GM23338 (cell line): ENCODE measurements around the gene DPEP3. TPM values are rescaled to one million over a fixed set of nuclear protein-coding genes. Genes with fewer than 3 reads are reported as not detected.

ENCODE experiments used
- ATAC-seq: fragments of 200-7000 bp; cut with Tn5 transposase; 3 replicates; pipeline ENCODE4 v1.9.1; 2020
- DNase-seq: peaks from one replicate; pipeline ENCODE4 v3.0.0-alpha.2; 2015; ENCODE audit warnings: low spot score
- H2AFZ ChIP-seq: fragments of 200-600 bp; sonication (generic); 2 replicates; pipeline ENCODE4 v1.8.0; 2016; ENCODE audit warnings: antibody characterized with exemption, mild to moderate bottlenecking, moderate library complexity
- H3F3A ChIP-seq: fragments of 200-600 bp; sonication (generic); replicated peaks from 2 replicates; pipeline ENCODE4 v1.8.0; 2017; ENCODE audit warnings: antibody characterized with exemption, mixed run types, low read depth
- H3K27ac ChIP-seq: fragments of 200-600 bp; sonication (generic); 2 replicates; pipeline ENCODE4 v1.6.1; 2016; ENCODE audit warnings: low read depth
- H3K27me3 ChIP-seq: fragments of 200-600 bp; sonication (generic); 2 replicates; pipeline ENCODE4 v1.8.0; 2016; ENCODE audit warnings: mild to moderate bottlenecking, mixed run types, moderate library complexity; ENCODE audit not compliant: insufficient read depth
- H3K36me3 ChIP-seq: fragments of 200-600 bp; sonication (generic); 2 replicates; pipeline ENCODE4 v1.8.0; 2016; ENCODE audit warnings: mild to moderate bottlenecking; ENCODE audit not compliant: insufficient read depth
- H3K4me1 ChIP-seq: fragments of 200-600 bp; sonication (generic); 2 replicates; pipeline ENCODE4 v1.8.0; 2016; ENCODE audit warnings: mild to moderate bottlenecking, moderate library complexity; ENCODE audit not compliant: insufficient read depth
- H3K4me2 ChIP-seq: fragments of 200-600 bp; sonication (generic); 2 replicates; pipeline ENCODE4 v1.7.1; 2017; ENCODE audit warnings: mixed run types
- H3K4me3 ChIP-seq: fragments of 200-600 bp; sonication (generic); 2 replicates; pipeline ENCODE4 v1.6.1; 2016; ENCODE audit warnings: mixed run types
- H3K79me2 ChIP-seq: fragments of 200-600 bp; sonication (generic); replicated peaks from 2 replicates; pipeline ENCODE4 v1.8.0; 2017; ENCODE audit warnings: mild to moderate bottlenecking; ENCODE audit not compliant: insufficient read depth
- H3K9me2 ChIP-seq: fragments of 200-600 bp; sonication (generic); 2 replicates; pipeline ENCODE4 v1.8.0; 2017; ENCODE audit not compliant: insufficient read depth
- H4K20me1 ChIP-seq: fragments of 200-600 bp; sonication (generic); replicated peaks from 2 replicates; pipeline ENCODE4 v1.8.0; 2017; ENCODE audit warnings: mild to moderate bottlenecking; ENCODE audit not compliant: insufficient read depth
- H3K27ac Mint-ChIP-seq: 2 replicates; pipeline ENCODE4 v1.8.0; 2020; ENCODE audit warnings: inconsistent platforms, mild to moderate bottlenecking, moderate library complexity, mixed read lengths
- H3K27me3 Mint-ChIP-seq: 3 replicates; pipeline ENCODE4 v1.8.0; 2022; ENCODE audit warnings: low read depth, mild to moderate bottlenecking, moderate library complexity, mixed read lengths, inconsistent platforms; ENCODE audit not compliant: insufficient read depth, poor library complexity
- H3K36me3 Mint-ChIP-seq: 3 replicates; pipeline ENCODE4 v1.8.0; 2021; ENCODE audit warnings: low read depth, mild to moderate bottlenecking, inconsistent platforms, moderate library complexity, mixed read lengths
- H3K4me1 Mint-ChIP-seq: 3 replicates; pipeline ENCODE4 v1.8.0; 2020; ENCODE audit warnings: mild to moderate bottlenecking, inconsistent platforms, mixed read lengths
- H3K4me3 Mint-ChIP-seq: 3 replicates; pipeline ENCODE4 v1.8.0; 2021; ENCODE audit warnings: moderate library complexity, mild to moderate bottlenecking, inconsistent platforms, mixed read lengths
- H3K9me3 Mint-ChIP-seq: 3 replicates; pipeline ENCODE4 v1.8.0; 2020; ENCODE audit warnings: moderate library complexity, mild to moderate bottlenecking, inconsistent platforms, mixed read lengths
- CREB1 ChIP-seq: fragments of 250-450 bp; sonication (Bioruptor Pico); IDR thresholded peaks from 2 replicates; pipeline ENCODE4 v1.5.0; 2020; ENCODE audit warnings: low read depth, mild to moderate bottlenecking, moderate library complexity
- EZH2 ChIP-seq: fragments of 200-600 bp; sonication (generic); IDR thresholded peaks from one replicate; pipeline ENCODE4 v1.8.0; 2017; ENCODE audit warnings: antibody characterized with exemption, mild to moderate bottlenecking, low read depth; ENCODE audit not compliant: unreplicated experiment
- EZH2phosphoT487 ChIP-seq: fragments of 200-600 bp; sonication (generic); IDR thresholded peaks from one replicate; pipeline ENCODE4 v1.8.1; 2018; ENCODE audit warnings: antibody characterized with exemption; ENCODE audit not compliant: unreplicated experiment
- JUNB ChIP-seq: IDR thresholded peaks from one replicate; pipeline ENCODE4 v1.6.1; 2016; ENCODE audit warnings: antibody characterized with exemption; ENCODE audit not compliant: unreplicated experiment
- NANOG ChIP-seq: IDR thresholded peaks from 2 replicates; pipeline ENCODE4 v1.6.1; 2016; ENCODE audit warnings: antibody characterized with exemption, borderline replicate concordance
- POLR2AphosphoS5 ChIP-seq: IDR thresholded peaks from 2 replicates; pipeline ENCODE4 v1.6.1; 2016; ENCODE audit warnings: antibody characterized with exemption, low read depth
- STAT1 ChIP-seq: IDR thresholded peaks from one replicate; pipeline ENCODE4 v1.6.1; 2016; ENCODE audit warnings: antibody characterized with exemption; ENCODE audit not compliant: unreplicated experiment
- ZNF114 ChIP-seq: fragments of 250-450 bp; sonication (Bioruptor Pico); IDR thresholded peaks from 2 replicates; pipeline ENCODE4 v1.5.0; 2020; ENCODE audit warnings: mild to moderate bottlenecking, moderate library complexity
- ZNF331 ChIP-seq: fragments of 250-450 bp; sonication (Bioruptor Pico); IDR thresholded peaks from 2 replicates; pipeline ENCODE4 v1.5.0; 2020; ENCODE audit warnings: low read depth, mild to moderate bottlenecking, moderate library complexity
- polyA plus RNA-seq: library from polyadenylated mRNA; unstranded; fragments of >200 nt; fragmentation: Nextera tagmentation; extraction: Ambion mirVana; gene quantifications from 2 replicates; pipeline ENCODE4 v1.2.1, GENCODE V29; 2016
- total RNA-seq: library from RNA; depleted of rRNA; stranded (reverse); fragments of >200 nt; shearing (Covaris generic); gene quantifications from 2 replicates; pipeline ENCODE4 v1.2.3, GENCODE V29; 2014
- TF ChIP-seq, protein P1 (sequence below): fragments of 250-450 bp; sonication (Bioruptor Pico); IDR thresholded peaks from 2 replicates; pipeline ENCODE4 v1.5.0; 2020; ENCODE audit warnings: mild to moderate bottlenecking, moderate library complexity
- TF ChIP-seq, protein P2 (sequence below): IDR thresholded peaks from one replicate; pipeline ENCODE4 v1.6.1; 2018; ENCODE audit warnings: antibody characterized with exemption; ENCODE audit not compliant: unreplicated experiment
- TF ChIP-seq, protein P3 (sequence below): IDR thresholded peaks from 2 replicates; pipeline ENCODE4 v1.6.1; 2016; ENCODE audit warnings: antibody characterized with exemption
- TF ChIP-seq, protein P4 (sequence below), 2 experiments: fragments of 200-600 bp in 1 of 2; sonication (generic) in 1 of 2; conservative IDR thresholded peaks; 2 replicates each; pipeline versions ENCODE4 v1.5.1 to v1.6.1; 2016 to 2017; ENCODE audit warnings: antibody characterized with exemption in 2 of 2, low read depth in 2 of 2, mild to moderate bottlenecking in 2 of 2, moderate library complexity in 1 of 2

DPEP3 gene
- total and polyA plus RNA-seq, 2 experiments from 2014 or later: 8.8 to 18.4 TPM

DNA sequence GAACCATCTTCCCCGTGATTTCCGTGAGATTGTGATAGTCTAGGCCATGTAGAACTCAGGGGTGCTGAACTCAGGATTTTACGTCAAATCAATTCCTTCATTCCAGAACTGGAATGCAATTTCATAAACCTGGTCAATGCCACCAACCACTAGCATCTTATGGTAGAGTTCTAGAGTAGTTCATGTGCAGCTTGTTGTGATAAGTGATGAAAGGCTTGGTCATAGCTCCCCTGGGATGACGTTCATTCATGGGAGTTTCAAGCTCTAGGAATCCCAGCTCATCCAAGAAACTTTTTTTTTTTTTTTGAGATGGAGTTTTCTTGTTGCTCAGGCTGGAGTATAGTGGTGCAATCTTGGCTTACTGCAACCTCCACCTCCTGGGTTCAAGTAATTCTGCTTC lies 22.7 kb upstream of the DPEP3 start:
- Mint-ChIP-seq H3K27ac (0 out of 2 replicates have a peak overlapping the region, but pooled peaks have one; percentile 26), H3K4me1 (peaks cover 8% of the 10 kb centered on the region; the same call in 2 of the 3 replicates), H3K4me3 (no peak overlapping the region), H3K9me3 (no peaks in the 10 kb centered on the region), H3K36me3 (no peaks in the 10 kb centered on the region), H3K27me3 (peaks cover 4% of the 10 kb centered on the region)
- Histone ChIP-seq H2AFZ (no peak overlapping the region), H3K79me2 (no peaks in the 10 kb centered on the region), H3K4me1 (no peaks in the 10 kb centered on the region), H3F3A (0 out of 2 replicates have a peak, but pooled peaks cover 3% of the 10 kb centered on the region), H3K4me2 (no peak overlapping the region), H3K27ac (no peak overlapping the region), H3K4me3 (no peak overlapping the region), H3K27me3 (no peaks in the 10 kb centered on the region), H4K20me1 (no peaks in the 10 kb centered on the region), H3K36me3 (no peaks in the 10 kb centered on the region), H3K9me2 (0 out of 2 replicates have a peak, but pooled peaks cover 2% of the 10 kb centered on the region)
- TF ChIP-seq ZNF114 (CRISPR knock-in tag): no peak
- no peak for TF ChIP-seq STAT1
- TF ChIP-seq NANOG: no peak
- no peak for TF ChIP-seq EZH2phosphoT487
- no peak for TF ChIP-seq POLR2AphosphoS5
- TF ChIP-seq, protein P1, sequence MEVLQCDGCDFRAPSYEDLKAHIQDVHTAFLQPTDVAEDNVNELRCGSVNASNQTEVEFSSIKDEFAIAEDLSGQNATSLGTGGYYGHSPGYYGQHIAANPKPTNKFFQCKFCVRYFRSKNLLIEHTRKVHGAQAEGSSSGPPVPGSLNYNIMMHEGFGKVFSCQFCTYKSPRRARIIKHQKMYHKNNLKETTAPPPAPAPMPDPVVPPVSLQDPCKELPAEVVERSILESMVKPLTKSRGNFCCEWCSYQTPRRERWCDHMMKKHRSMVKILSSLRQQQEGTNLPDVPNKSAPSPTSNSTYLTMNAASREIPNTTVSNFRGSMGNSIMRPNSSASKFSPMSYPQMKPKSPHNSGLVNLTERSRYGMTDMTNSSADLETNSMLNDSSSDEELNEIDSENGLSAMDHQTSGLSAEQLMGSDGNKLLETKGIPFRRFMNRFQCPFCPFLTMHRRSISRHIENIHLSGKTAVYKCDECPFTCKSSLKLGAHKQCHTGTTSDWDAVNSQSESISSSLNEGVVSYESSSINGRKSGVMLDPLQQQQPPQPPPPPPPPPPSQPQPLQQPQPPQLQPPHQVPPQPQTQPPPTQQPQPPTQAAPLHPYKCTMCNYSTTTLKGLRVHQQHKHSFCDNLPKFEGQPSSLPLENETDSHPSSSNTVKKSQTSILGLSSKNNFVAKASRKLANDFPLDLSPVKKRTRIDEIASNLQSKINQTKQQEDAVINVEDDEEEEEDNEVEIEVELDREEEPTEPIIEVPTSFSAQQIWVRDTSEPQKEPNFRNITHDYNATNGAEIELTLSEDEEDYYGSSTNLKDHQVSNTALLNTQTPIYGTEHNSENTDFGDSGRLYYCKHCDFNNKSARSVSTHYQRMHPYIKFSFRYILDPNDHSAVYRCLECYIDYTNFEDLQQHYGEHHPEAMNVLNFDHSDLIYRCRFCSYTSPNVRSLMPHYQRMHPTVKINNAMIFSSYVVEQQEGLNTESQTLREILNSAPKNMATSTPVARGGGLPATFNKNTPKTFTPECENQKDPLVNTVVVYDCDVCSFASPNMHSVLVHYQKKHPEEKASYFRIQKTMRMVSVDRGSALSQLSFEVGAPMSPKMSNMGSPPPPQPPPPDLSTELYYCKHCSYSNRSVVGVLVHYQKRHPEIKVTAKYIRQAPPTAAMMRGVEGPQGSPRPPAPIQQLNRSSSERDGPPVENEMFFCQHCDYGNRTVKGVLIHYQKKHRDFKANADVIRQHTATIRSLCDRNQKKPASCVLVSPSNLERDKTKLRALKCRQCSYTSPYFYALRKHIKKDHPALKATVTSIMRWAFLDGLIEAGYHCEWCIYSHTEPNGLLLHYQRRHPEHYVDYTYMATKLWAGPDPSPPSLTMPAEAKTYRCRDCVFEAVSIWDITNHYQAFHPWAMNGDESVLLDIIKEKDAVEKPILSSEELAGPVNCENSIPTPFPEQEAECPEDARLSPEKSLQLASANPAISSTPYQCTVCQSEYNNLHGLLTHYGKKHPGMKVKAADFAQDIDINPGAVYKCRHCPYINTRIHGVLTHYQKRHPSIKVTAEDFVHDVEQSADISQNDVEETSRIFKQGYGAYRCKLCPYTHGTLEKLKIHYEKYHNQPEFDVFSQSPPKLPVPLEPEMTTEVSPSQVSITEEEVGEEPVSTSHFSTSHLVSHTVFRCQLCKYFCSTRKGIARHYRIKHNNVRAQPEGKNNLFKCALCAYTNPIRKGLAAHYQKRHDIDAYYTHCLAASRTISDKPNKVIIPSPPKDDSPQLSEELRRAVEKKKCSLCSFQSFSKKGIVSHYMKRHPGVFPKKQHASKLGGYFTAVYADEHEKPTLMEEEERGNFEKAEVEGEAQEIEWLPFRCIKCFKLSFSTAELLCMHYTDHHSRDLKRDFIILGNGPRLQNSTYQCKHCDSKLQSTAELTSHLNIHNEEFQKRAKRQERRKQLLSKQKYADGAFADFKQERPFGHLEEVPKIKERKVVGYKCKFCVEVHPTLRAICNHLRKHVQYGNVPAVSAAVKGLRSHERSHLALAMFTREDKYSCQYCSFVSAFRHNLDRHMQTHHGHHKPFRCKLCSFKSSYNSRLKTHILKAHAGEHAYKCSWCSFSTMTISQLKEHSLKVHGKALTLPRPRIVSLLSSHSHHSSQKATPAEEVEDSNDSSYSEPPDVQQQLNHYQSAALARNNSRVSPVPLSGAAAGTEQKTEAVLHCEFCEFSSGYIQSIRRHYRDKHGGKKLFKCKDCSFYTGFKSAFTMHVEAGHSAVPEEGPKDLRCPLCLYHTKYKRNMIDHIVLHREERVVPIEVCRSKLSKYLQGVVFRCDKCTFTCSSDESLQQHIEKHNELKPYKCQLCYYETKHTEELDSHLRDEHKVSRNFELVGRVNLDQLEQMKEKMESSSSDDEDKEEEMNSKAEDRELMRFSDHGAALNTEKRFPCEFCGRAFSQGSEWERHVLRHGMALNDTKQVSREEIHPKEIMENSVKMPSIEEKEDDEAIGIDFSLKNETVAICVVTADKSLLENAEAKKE (CRISPR knock-in tag): no peak
- no peak for TF ChIP-seq ZNF331 (CRISPR knock-in tag)
- TF ChIP-seq, protein P2, sequence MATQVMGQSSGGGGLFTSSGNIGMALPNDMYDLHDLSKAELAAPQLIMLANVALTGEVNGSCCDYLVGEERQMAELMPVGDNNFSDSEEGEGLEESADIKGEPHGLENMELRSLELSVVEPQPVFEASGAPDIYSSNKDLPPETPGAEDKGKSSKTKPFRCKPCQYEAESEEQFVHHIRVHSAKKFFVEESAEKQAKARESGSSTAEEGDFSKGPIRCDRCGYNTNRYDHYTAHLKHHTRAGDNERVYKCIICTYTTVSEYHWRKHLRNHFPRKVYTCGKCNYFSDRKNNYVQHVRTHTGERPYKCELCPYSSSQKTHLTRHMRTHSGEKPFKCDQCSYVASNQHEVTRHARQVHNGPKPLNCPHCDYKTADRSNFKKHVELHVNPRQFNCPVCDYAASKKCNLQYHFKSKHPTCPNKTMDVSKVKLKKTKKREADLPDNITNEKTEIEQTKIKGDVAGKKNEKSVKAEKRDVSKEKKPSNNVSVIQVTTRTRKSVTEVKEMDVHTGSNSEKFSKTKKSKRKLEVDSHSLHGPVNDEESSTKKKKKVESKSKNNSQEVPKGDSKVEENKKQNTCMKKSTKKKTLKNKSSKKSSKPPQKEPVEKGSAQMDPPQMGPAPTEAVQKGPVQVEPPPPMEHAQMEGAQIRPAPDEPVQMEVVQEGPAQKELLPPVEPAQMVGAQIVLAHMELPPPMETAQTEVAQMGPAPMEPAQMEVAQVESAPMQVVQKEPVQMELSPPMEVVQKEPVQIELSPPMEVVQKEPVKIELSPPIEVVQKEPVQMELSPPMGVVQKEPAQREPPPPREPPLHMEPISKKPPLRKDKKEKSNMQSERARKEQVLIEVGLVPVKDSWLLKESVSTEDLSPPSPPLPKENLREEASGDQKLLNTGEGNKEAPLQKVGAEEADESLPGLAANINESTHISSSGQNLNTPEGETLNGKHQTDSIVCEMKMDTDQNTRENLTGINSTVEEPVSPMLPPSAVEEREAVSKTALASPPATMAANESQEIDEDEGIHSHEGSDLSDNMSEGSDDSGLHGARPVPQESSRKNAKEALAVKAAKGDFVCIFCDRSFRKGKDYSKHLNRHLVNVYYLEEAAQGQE: no peak
- TF ChIP-seq CREB1 (CRISPR knock-in tag): no peak
- TF ChIP-seq, protein P3, sequence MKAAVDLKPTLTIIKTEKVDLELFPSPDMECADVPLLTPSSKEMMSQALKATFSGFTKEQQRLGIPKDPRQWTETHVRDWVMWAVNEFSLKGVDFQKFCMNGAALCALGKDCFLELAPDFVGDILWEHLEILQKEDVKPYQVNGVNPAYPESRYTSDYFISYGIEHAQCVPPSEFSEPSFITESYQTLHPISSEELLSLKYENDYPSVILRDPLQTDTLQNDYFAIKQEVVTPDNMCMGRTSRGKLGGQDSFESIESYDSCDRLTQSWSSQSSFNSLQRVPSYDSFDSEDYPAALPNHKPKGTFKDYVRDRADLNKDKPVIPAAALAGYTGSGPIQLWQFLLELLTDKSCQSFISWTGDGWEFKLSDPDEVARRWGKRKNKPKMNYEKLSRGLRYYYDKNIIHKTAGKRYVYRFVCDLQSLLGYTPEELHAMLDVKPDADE: no peak
- TF ChIP-seq, protein P4, sequence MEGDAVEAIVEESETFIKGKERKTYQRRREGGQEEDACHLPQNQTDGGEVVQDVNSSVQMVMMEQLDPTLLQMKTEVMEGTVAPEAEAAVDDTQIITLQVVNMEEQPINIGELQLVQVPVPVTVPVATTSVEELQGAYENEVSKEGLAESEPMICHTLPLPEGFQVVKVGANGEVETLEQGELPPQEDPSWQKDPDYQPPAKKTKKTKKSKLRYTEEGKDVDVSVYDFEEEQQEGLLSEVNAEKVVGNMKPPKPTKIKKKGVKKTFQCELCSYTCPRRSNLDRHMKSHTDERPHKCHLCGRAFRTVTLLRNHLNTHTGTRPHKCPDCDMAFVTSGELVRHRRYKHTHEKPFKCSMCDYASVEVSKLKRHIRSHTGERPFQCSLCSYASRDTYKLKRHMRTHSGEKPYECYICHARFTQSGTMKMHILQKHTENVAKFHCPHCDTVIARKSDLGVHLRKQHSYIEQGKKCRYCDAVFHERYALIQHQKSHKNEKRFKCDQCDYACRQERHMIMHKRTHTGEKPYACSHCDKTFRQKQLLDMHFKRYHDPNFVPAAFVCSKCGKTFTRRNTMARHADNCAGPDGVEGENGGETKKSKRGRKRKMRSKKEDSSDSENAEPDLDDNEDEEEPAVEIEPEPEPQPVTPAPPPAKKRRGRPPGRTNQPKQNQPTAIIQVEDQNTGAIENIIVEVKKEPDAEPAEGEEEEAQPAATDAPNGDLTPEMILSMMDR (conservative IDR thresholded peaks at IDR 0.05; ENCODE audit: low read depth in 2 of 2): no peak
- TF ChIP-seq JUNB: no peak
- TF ChIP-seq EZH2: no peak
- DNase-seq (no peak), ATAC-seq (no peak)
